A549 (cell line): ENCODE results near the gene C12orf42.

Experiments used
- HMGXB4 ChIP-seq: fragments of 250-450 bp; sonication (Bioruptor Pico); IDR thresholded peaks from 2 replicates; pipeline ENCODE4 v1.5.0; 2021; ENCODE audit warnings: mild to moderate bottlenecking, moderate library complexity, borderline replicate concordance
- KDM1A ChIP-seq: fragments of 200-600 bp; sonication (generic); IDR thresholded peaks from 2 replicates; pipeline ENCODE4 v1.6.1; 2016; ENCODE audit warnings: low read depth, mild to moderate bottlenecking
- NFE2L2 ChIP-seq: fragments of 150-350 bp; conservative IDR thresholded peaks from 2 replicates; pipeline ENCODE4 v1.6.1; 2014; ENCODE audit warnings: low read length
- POLR2A ChIP-seq: IDR thresholded peaks from 2 replicates; pipeline ENCODE4 v1.6.1; 2012; ENCODE audit warnings: mild to moderate bottlenecking, low read length
- RARB ChIP-seq: fragments of 250-450 bp; sonication (Bioruptor Pico); IDR thresholded peaks from 2 replicates; pipeline ENCODE4 v1.8.0; 2021; ENCODE audit warnings: mild to moderate bottlenecking, moderate library complexity

DNA sequence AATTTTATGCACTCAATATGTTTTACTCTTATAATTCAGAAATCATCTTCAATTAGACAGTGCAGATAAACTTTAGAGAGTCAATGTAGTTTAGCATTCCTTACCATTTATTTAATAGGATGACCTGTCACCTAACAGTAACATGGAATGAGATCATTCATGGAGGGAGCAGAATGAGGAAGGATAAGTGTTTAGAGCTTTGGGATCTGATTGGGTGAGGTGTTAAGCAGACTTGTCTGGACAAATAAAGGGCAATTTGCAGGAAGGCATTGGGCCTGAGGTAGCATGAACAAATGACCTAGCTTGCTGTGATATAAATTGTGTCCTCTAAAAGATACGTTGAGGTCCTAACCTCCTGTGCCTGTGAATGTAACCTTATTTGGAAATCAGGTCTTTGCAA, 187.4 kb downstream of the C12orf42 start:
- TF ChIP-seq RARB (CRISPR knock-in tag) (no peak), HMGXB4 (CRISPR knock-in tag) (no peak), POLR2A (no peak), NFE2L2 (no peak), KDM1A (no peak)
